Psoas muscle (tissue), 8 donors: Measurements from ENCODE around the gene HMCN2. TPM values are rescaled to one million over a fixed set of nuclear protein-coding genes. Genes with fewer than 3 reads are reported as not detected.

Experiments
- ATAC-seq, 4 donors: fragments of 200-7000 bp; cut with Tn5 transposase; one replicate each; pipeline ENCODE4 v1.9.1; 2020; ENCODE audit warnings: moderate library complexity in 3 of 4, mild to moderate bottlenecking in 2 of 4
- DNase-seq, 2 donors: peaks; one replicate each; pipeline ENCODE4 v3.0.0-alpha.2; 2020
- H3K27ac ChIP-seq: fragments of 200-600 bp; one replicate; pipeline ENCODE4 v1.8.0; 2022
- H3K27me3 ChIP-seq, 3 donors: fragments of 200-600 bp in 1 of 3; one replicate each; pipeline versions ENCODE4 v1.6.1 to v1.8.0; 2013 to 2022; ENCODE audit warnings: low read length in 2 of 3, mild to moderate bottlenecking in 2 of 3, moderate library complexity in 1 of 3; ENCODE audit not compliant: insufficient read depth in 3 of 3
- H3K36me3 ChIP-seq, 2 donors: fragments of 200-600 bp in 1 of 2; one replicate each; pipeline versions ENCODE4 v1.6.1 to v1.8.0; 2013 to 2022; ENCODE audit warnings: low read depth in 1 of 2, mild to moderate bottlenecking in 1 of 2, moderate library complexity in 1 of 2; ENCODE audit not compliant: insufficient read depth in 1 of 2
- H3K4me1 ChIP-seq: fragments of 200-600 bp; one replicate; pipeline ENCODE4 v1.8.0; 2022
- H3K4me3 ChIP-seq: fragments of 200-600 bp; one replicate; pipeline ENCODE4 v1.8.0; 2022; ENCODE audit warnings: mild to moderate bottlenecking
- H3K9me3 ChIP-seq: fragments of 200-600 bp; one replicate; pipeline ENCODE4 v1.8.0; 2022
- WGBS, 3 donors: extraction: QIAGEN DNeasy Blood & Tissue Kit; methylation state at CpG; one replicate each; pipeline versions ENCODE4 v1.1.6 to v1.1.7; 2013; 5-methylcytosine and 5-hydroxymethylcytosine counted together
- intact Hi-C, 2 donors: fragments of 100-400 bp; cut with DNase I; formaldehyde crosslinking; loops; one replicate each; pipeline versions ENCODE4 v1.11.0 to v1.14.2; 2022
- polyA plus RNA-seq, 3 donors: library from polyadenylated mRNA; stranded (reverse); fragments of 200-250 nt; gene quantifications; one replicate each; pipeline ENCODE4 v1.2.3, GENCODE V29; 2013
- total RNA-seq, 4 donors: library from RNA; stranded (reverse); fragmentation: NEBNext Ultra II Directional in 2 of 4; extraction: Animal tissue kit (Norgen Biotek cat#: 25700) in 2 of 4; gene quantifications; one replicate each; pipeline versions ENCODE4 v1.2.1 to v1.2.4, GENCODE V29; 2021 to 2023
- TF ChIP-seq, protein P1 (sequence below): fragments of 200-600 bp; IDR thresholded peaks from one replicate; pipeline ENCODE4 v1.8.0; 2022; ENCODE audit warnings: antibody characterized with exemption
- donor health status: healthy with polysubstance abuse.
- donor health status: DM: no; HTN: no; CAD: no; lungs with moderate emphysema.
- donor health status: Bipolar disorder and iron deficiency.
- donor health status: healthy.
- donor health status: DM: yes; HTN: yes; CAD: no.
- donor health status: DM: no; HTN: no; CAD: no.
- donor health status: DM: no; HTN: no; CAD: no.
- donor health status: DM: yes; HTN: yes; CAD: no.

The HMCN2 gene
- total and polyA plus RNA-seq, 7 donors = 3.6 to 13.2 (median 6.7) TPM

DNA sequence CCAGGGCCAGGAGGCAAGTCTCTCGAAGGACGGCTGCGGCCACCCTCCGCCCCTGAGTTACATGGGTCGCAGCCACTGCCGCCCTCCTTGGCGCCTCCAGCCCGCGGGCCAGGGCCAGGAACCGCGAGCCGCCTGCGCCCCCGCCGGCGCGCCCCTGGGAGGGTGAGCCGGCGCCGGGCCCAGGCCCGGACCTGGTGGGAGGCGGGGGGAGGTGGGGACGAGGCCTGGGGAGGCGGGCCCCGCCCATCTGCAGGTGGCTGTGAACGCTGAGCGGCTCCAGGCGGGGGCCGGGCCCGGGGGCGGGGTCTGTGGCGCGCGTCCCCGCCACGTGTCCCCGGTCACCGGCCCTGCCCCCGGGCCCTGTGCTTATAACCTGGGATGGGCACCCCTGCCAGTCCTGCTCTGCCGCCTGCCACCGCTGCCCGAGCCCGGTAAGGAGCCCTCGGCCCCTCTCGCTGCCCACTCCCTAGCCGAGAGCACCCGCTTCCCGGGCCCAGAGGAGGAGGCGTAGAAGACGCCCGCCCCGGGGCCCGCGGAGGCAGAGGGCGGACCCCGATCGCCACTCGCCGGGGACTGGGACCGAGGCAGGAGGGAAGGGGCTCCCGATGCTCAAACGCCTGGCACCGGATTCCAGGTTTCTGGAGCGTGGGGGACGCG lies 179.1 kb downstream of the HMCN2 start, which contains the start of gene ASS1:
Gene ASS1, plus strand, starts transcription at position 397 of the 657 bp plus-strand sequence. CDS start 7,268 bp downstream, outside the sequence.
- DNase-seq (peak; percentile 77 to 82), ATAC-seq (peak; percentile 62 to 78 (median 75))
- no peaks in the 10 kb centered on the region for H3K36me3 ChIP-seq
- TF ChIP-seq, protein P1, sequence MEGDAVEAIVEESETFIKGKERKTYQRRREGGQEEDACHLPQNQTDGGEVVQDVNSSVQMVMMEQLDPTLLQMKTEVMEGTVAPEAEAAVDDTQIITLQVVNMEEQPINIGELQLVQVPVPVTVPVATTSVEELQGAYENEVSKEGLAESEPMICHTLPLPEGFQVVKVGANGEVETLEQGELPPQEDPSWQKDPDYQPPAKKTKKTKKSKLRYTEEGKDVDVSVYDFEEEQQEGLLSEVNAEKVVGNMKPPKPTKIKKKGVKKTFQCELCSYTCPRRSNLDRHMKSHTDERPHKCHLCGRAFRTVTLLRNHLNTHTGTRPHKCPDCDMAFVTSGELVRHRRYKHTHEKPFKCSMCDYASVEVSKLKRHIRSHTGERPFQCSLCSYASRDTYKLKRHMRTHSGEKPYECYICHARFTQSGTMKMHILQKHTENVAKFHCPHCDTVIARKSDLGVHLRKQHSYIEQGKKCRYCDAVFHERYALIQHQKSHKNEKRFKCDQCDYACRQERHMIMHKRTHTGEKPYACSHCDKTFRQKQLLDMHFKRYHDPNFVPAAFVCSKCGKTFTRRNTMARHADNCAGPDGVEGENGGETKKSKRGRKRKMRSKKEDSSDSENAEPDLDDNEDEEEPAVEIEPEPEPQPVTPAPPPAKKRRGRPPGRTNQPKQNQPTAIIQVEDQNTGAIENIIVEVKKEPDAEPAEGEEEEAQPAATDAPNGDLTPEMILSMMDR = no peak
- H3K4me1 ChIP-seq = peaks cover 24% of the 10 kb centered on the region
- peak within 1 kb of the TSS; percentile 75 for H3K27ac ChIP-seq
- H3K9me3 ChIP-seq = peaks cover 16% of the 10 kb centered on the region
- WGBS, 3 donors = 1% methylated on average over 27 to 66 of the region's 66 CpGs
- peak within 1 kb of the TSS; percentile 83 for H3K4me3 ChIP-seq
- intact Hi-C loops = no loop called here
- peaks cover 0 to 4% (median 3%) of the 10 kb centered on the region in 3 donors for H3K27me3 ChIP-seq

DNA sequence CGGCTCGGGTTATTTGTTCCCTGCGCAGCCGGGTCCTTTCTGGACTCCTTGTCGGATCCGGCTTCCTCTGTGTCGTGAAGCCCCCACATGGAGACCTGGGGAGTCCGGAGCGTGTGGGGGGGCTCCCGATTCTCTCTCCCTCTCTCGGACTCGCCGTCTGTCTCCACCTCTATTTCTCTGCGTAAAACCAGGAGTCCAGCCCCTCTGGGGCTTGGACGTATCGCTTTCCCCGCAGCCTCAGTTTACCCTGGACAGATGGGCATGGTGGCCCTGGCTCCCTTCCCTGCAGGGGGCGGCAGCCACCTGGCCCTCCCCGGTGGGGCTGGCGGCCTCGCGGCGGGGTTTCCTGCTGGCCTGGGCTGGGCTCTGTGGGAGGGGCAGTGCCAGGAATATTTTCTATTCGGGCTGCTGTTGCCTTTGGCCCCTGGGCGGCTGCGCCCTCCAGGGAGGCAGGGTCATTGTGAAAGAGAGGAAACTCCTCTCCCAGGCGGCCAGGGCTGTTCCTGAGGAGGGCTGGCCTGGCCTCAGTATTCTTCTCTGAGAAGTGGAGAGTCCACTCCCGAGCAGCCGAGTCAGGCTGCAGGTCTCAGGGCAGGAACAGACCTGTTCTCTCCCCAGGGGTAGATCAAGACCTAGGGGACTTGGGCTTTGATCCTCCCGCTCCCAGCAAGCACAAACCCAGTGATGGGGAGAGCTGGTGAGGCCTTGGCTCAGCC lies 179.9 kb downstream of the HMCN2 start:
- Histone ChIP-seq H3K27me3 (peaks cover 0 to 4% (median 3%) of the 10 kb centered on the region in 3 donors), H3K4me1 (peaks cover 24% of the 10 kb centered on the region), H3K27ac (peak overlapping the region; percentile 75), H3K36me3 (no peaks in the 10 kb centered on the region), H3K4me3 (peak overlapping the region; percentile 83), H3K9me3 (peaks cover 16% of the 10 kb centered on the region)
- WGBS, 3 donors = 7 to 10% (median 10%) methylated on average over 24 to 30 of the region's 30 CpGs
- ATAC-seq (peak; percentile 39 to 64 (median 46)), DNase-seq (peak; percentile 69 to 74)
- intact Hi-C loops = no loop called here
- TF ChIP-seq, protein P1 = no peak

- Histone ChIP-seq H3K27ac (peak overlapping the region; percentile 75), H3K27me3 (peaks cover 0 to 3% (median 2%) of the 10 kb centered on the region in 3 donors), H3K36me3 (no peaks in the 10 kb centered on the region), H3K4me3 (peak overlapping the region; percentile 83), H3K4me1 (peaks cover 32% of the 10 kb centered on the region), H3K9me3 (peaks cover 8% of the 10 kb centered on the region)
- peak; percentile 75 to 83 (median 80) for ATAC-seq
- DNase-seq = peak; percentile 88 to 93
- 16 to 26% (median 17%) methylated on average over 9 to 16 of the region's 16 CpGs for WGBS, 3 donors
- TF ChIP-seq, protein P1 = no peak
- intact Hi-C loops = no loop called here
These were observed 180.7 kb downstream of the HMCN2 start for GRCh38 chr9:130446101-130446861.

DNA sequence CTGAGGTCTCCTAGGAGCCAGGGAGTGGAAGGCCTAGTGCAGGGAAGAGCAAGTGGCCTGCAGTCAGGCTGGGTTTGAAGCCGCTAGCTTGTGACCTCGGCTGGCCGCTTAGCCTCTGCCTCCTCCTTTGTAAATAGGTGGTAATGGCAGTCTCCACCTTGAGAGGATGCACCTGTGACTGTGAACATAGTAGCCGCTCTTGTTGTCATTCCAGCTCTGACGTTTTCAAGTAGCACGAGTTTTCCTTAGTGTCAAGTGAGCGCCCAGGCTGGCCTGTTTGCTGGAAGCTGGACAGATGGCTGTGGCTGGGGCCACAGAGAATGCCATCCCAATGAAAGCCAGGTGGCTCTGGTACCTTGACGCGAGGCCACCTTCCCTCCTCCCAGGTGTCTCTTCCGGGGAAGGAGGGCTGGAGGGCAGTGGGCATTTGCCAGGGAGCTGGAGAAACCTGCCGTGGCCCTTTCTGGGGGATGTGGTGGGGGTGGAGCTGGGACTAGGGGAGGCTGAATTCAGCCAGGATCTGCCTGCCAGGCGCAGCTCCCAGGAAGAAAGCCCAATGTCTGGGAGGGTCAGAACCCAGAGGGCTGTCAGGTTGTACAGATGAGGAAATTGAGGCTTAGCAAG lies 181.7 kb downstream of the HMCN2 start:
- Histone ChIP-seq H3K4me1 (peaks cover 40% of the 10 kb centered on the region), H3K27ac (peak overlapping the region; percentile 75), H3K4me3 (peak overlapping the region; percentile 83), H3K9me3 (no peaks in the 10 kb centered on the region), H3K27me3 (peaks cover 0 to 3% (median 2%) of the 10 kb centered on the region in 3 donors), H3K36me3 (no peaks in the 10 kb centered on the region)
- ATAC-seq (no peak), DNase-seq (no peak)
- TF ChIP-seq, protein P1 = no peak
- intact Hi-C loops = no loop called here
- 63 to 74% (median 66%) methylated on average over 12 of the region's 12 CpGs for WGBS, 3 donors
